ENCODE measurements around the gene SOWAHA.

SOWAHA gene

GRCh38 chr5:132859889-132860437 is 46.9 kb downstream of the SOWAHA start:
- DNase-seq: no peak

GRCh38 chr5:132860742-132861141 is 47.6 kb downstream of the SOWAHA start:
- DNase-seq: no peak

GRCh38 chr5:132865668-132866341 is 52.7 kb downstream of the SOWAHA start:
- no peak for DNase-seq

Measured in hematopoietic multipotent progenitor cell treated with erythropoietin and hydrocortisone succinate and interleukin-3 and kit ligand, for 4 days (in vitro differentiated cells).